Left ventricle myocardium inferior (tissue), 1 donor: ENCODE results near the gene MUC16. TPM values are rescaled to one million over a fixed set of nuclear protein-coding genes. Genes with fewer than 3 reads are reported as not detected.

ENCODE experiments used
- DNase-seq: peaks from one replicate; pipeline ENCODE4 v3.0.0-alpha.2; 2020
- H3K27ac ChIP-seq: fragments of 200-600 bp; replicated peaks from 2 replicates; pipeline ENCODE4 v1.8.0; 2021
- H3K27me3 ChIP-seq: fragments of 200-600 bp; 2 replicates; pipeline ENCODE4 v1.8.0; 2021; ENCODE audit warnings: low read depth
- H3K36me3 ChIP-seq: fragments of 200-600 bp; 2 replicates; pipeline ENCODE4 v1.8.0; 2021
- H3K4me1 ChIP-seq: fragments of 200-600 bp; 2 replicates; pipeline ENCODE4 v1.8.0; 2021
- H3K4me3 ChIP-seq: fragments of 200-600 bp; 2 replicates; pipeline ENCODE4 v1.8.0; 2021; ENCODE audit warnings: mild to moderate bottlenecking, moderate library complexity
- H3K9me3 ChIP-seq: fragments of 200-600 bp; replicated peaks from 2 replicates; pipeline ENCODE4 v1.8.0; 2021
- intact Hi-C: fragments of 100-400 bp; cut with micrococcal nuclease; formaldehyde crosslinking; loops from one replicate; pipeline ENCODE4 v1.11.0; 2022
- total RNA-seq: library from RNA; stranded (reverse); fragmentation: NEBNext Ultra II Directional; extraction: Animal tissue kit (Norgen Biotek cat#: 25700); gene quantifications from one replicate; pipeline ENCODE4 v1.2.1, GENCODE V29; 2021
- TF ChIP-seq, protein P1 (sequence below): fragments of 200-600 bp; IDR thresholded peaks from 2 replicates; pipeline ENCODE4 v1.8.0; 2021; ENCODE audit warnings: antibody characterized with exemption, mild to moderate bottlenecking, borderline replicate concordance
- donor health status: DM: no; HTN: yes; CAD: no; lungs with severe emphysema.

Gene MUC16
- total RNA-seq, 1 donor from 2014 or later, result not detected

DNA sequence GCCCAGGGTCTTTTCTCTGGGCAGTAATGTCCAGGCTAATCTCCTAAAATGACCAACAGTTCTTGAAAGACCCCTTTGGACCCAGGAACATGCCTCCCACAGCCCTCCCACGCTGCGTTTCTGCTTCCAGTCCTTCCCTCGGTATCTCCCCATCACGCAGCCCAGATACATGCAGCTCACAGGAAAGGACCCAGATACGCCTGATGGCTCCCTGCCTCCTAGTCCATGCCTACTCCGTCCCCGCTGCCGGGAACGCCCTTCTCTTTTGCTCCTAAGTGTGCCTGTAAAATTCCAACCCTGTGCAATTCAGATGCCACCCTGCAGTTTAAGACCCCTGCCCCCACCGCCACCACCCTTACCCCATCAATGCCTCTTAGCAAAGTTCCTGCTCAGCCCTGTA, 778 bp downstream of the MUC16 start:
- H3K9me3 ChIP-seq, result peaks cover 6% of the 10 kb centered on the region
- peaks cover 51% of the 10 kb centered on the region for H3K27me3 ChIP-seq
- H3K27ac ChIP-seq, result no peak overlapping the region
- DNase-seq, result no peak
- H3K36me3 ChIP-seq, result no peaks in the 10 kb centered on the region
- H3K4me3 ChIP-seq, result no peak overlapping the region
- H3K4me1 ChIP-seq, result no peaks in the 10 kb centered on the region
- intact Hi-C loops, result no loop called here
- TF ChIP-seq, protein P1, sequence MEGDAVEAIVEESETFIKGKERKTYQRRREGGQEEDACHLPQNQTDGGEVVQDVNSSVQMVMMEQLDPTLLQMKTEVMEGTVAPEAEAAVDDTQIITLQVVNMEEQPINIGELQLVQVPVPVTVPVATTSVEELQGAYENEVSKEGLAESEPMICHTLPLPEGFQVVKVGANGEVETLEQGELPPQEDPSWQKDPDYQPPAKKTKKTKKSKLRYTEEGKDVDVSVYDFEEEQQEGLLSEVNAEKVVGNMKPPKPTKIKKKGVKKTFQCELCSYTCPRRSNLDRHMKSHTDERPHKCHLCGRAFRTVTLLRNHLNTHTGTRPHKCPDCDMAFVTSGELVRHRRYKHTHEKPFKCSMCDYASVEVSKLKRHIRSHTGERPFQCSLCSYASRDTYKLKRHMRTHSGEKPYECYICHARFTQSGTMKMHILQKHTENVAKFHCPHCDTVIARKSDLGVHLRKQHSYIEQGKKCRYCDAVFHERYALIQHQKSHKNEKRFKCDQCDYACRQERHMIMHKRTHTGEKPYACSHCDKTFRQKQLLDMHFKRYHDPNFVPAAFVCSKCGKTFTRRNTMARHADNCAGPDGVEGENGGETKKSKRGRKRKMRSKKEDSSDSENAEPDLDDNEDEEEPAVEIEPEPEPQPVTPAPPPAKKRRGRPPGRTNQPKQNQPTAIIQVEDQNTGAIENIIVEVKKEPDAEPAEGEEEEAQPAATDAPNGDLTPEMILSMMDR, result no peak

DNA sequence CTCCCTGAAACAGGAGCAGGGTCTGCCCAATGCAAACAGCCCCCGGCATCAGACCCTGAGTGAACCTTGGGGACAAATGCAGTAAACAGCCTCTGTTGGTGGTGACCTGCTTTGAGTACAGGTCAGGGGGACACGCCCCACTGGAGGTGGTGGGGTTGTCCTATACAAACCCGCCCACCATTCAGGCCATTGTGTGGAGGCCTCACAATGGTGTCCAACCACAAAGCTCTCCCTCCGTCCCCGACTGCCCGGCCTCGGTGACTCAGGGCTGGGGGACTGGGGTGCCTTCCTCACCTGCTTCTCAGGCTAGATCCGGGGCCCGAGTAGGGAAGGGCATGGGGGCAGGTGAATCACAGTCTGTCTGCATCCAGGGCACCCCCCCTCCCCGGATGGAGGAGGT, 1.5 kb downstream of the MUC16 start:
- TF ChIP-seq, protein P1, result no peak
- Histone ChIP-seq H3K27ac (no peak overlapping the region), H3K9me3 (no peaks in the 10 kb centered on the region), H3K36me3 (no peaks in the 10 kb centered on the region), H3K4me3 (no peak overlapping the region), H3K27me3 (peaks cover 43% of the 10 kb centered on the region), H3K4me1 (no peaks in the 10 kb centered on the region)
- DNase-seq, result no peak
- intact Hi-C loops, result no loop called here

DNA sequence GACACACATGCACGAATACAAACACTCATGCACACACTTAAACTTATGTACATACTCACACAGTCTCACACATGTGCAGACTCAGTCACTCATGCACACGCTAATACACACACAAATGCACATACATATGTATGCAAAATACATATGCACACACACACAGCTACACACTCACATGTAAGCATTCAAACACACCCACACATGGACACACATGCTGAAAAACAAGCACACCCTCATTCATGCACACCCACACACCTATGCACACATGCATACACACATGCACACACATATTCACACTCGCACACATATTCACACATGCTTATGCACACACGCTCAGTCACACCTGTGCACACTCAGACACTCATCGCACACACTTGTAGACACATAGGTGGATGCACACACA, 9.3 kb downstream of the MUC16 start:
- intact Hi-C loops, result no loop called here
- DNase-seq, result no peak
- Histone ChIP-seq H3K27me3 (peaks cover 30% of the 10 kb centered on the region), H3K9me3 (peaks cover 19% of the 10 kb centered on the region), H3K4me3 (no peak overlapping the region), H3K4me1 (no peaks in the 10 kb centered on the region), H3K27ac (no peak overlapping the region), H3K36me3 (no peaks in the 10 kb centered on the region)
- TF ChIP-seq, protein P1, result no peak

DNA sequence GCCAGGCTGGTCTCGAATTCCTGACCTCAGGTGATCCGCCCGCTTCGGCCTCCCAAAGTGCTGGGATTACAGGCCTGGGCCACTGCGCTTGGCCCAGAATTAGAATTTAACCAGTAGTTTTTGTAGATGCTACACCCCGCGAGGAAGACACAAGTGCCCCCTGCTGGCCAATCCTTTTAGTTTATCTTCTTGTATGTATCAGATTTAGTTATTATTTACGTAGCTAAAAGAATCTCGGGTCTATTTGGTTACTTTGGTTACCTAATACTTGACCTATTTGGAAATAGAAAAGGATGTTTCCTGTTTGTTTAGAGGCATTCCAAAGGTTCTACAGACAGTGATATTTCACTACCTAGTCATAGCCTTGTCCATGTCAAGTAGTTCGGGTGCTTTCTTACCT, 22.0 kb downstream of the MUC16 start:
- H3K27me3 ChIP-seq, result peaks cover 8% of the 10 kb centered on the region
- TF ChIP-seq, protein P1, result no peak
- intact Hi-C loops, result no loop called here
- no peaks in the 10 kb centered on the region for H3K9me3 ChIP-seq
- no peak overlapping the region for H3K4me3 ChIP-seq
- no peak for DNase-seq
- no peaks in the 10 kb centered on the region for H3K36me3 ChIP-seq
- no peaks in the 10 kb centered on the region for H3K4me1 ChIP-seq
- no peak overlapping the region for H3K27ac ChIP-seq

DNA sequence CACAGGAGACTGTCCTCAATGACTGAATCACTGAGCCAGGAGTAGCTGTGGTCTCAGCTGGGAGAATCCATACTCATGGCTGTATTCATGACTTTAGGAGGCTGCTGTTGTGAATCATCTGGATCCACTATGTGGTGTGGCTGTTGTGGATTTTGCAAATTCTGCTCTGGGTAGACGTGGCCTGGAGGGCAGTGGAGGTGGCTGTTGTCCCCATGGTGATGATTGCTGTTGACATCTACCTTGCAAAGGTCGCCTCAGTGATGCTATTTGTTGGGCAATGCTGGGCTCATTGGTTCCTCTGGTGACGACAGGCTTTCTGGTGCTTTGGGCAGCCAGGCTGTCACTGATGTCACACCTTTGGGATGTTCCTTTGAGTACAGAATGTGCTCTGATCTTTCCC, 23.9 kb downstream of the MUC16 start:
- H3K27ac ChIP-seq, result no peak overlapping the region

More for the DNA sequence above, 23.9 kb downstream of the MUC16 start:
- Histone ChIP-seq H3K4me3 (no peak overlapping the region), H3K36me3 (no peaks in the 10 kb centered on the region), H3K4me1 (no peaks in the 10 kb centered on the region), H3K9me3 (no peaks in the 10 kb centered on the region), H3K27me3 (peaks cover 8% of the 10 kb centered on the region)
- intact Hi-C loops, result no loop called here
- DNase-seq, result no peak
- TF ChIP-seq, protein P1, result no peak
